SK-N-SH treated with all-trans-retinoic acid at 6 μM for 48 hours (cell line): ENCODE results near the gene ZPR1.
"Not testable (repeated sequence)": the region's sequence is repeated elsewhere in the genome, so short reads cannot be mapped to it uniquely, and the experiment has no call there.

Source experiments
- ATAC-seq: fragments of 200-7000 bp; cut with Tn5 transposase; 3 replicates; pipeline ENCODE4 v1.9.1; 2020; ENCODE audit warnings: mild to moderate bottlenecking, moderate library complexity
- ARNTL ChIP-seq: fragments of 450-650 bp; formaldehyde crosslinking; IDR thresholded peaks from 2 replicates; pipeline ENCODE4 v1.5.0; 2020; ENCODE audit warnings: low read depth, mild to moderate bottlenecking, moderate library complexity, borderline replicate concordance
- CSDC2 ChIP-seq: fragments of 250-450 bp; sonication (Bioruptor Pico); IDR thresholded peaks from 2 replicates; pipeline ENCODE4 v1.5.0; 2020; ENCODE audit warnings: mild to moderate bottlenecking, moderate library complexity
- ESRRG ChIP-seq: fragments of 250-450 bp; sonication (Bioruptor Pico); IDR thresholded peaks from 2 replicates; pipeline ENCODE4 v1.6.1; 2021; ENCODE audit warnings: mild to moderate bottlenecking
- GLIS3 ChIP-seq: fragments of 250-450 bp; sonication (Bioruptor Pico); IDR thresholded peaks from 2 replicates; pipeline ENCODE4 v1.5.0; 2020; ENCODE audit warnings: mild to moderate bottlenecking, moderate library complexity
- ISL1 ChIP-seq: fragments of 250-450 bp; sonication (Bioruptor Pico); IDR thresholded peaks from 2 replicates; pipeline ENCODE4 v2.1.2; 2022; ENCODE audit warnings: mild to moderate bottlenecking, moderate library complexity
- OSR1 ChIP-seq: fragments of 250-450 bp; sonication (Bioruptor Pico); IDR thresholded peaks from 2 replicates; pipeline ENCODE4 v1.8.0; 2022; ENCODE audit warnings: moderate library complexity, mild to moderate bottlenecking, inconsistent platforms
- PATZ1 ChIP-seq: fragments of 250-450 bp; sonication (Bioruptor Pico); IDR thresholded peaks from 2 replicates; pipeline ENCODE4 v1.8.0; 2020; ENCODE audit warnings: mild to moderate bottlenecking, moderate library complexity, borderline replicate concordance
- POU6F1 ChIP-seq: fragments of 250-450 bp; sonication (Bioruptor Pico); IDR thresholded peaks from 2 replicates; pipeline ENCODE4 v1.8.0; 2021; ENCODE audit warnings: low read depth, mild to moderate bottlenecking, moderate library complexity, borderline replicate concordance
- PPARA ChIP-seq: fragments of 250-450 bp; sonication (Bioruptor Pico); IDR thresholded peaks from 2 replicates; pipeline ENCODE4 v1.5.0; 2020; ENCODE audit warnings: mild to moderate bottlenecking, borderline replicate concordance
- SNAI2 ChIP-seq: fragments of 250-450 bp; sonication (Bioruptor Pico); IDR thresholded peaks from 2 replicates; pipeline ENCODE4 v1.5.0; 2020; ENCODE audit warnings: mild to moderate bottlenecking, moderate library complexity
- TCF4 ChIP-seq: fragments of 250-450 bp; sonication (Bioruptor Pico); IDR thresholded peaks from 2 replicates; pipeline ENCODE4 v1.8.0; 2021; ENCODE audit warnings: mild to moderate bottlenecking, moderate library complexity, borderline replicate concordance
- ZC3H10 ChIP-seq: fragments of 250-450 bp; sonication (Bioruptor Pico); IDR thresholded peaks from 2 replicates; pipeline ENCODE4 v1.5.1; 2021; ENCODE audit warnings: mild to moderate bottlenecking, moderate library complexity
- ZFP3 ChIP-seq: fragments of 250-450 bp; sonication (Bioruptor Pico); IDR thresholded peaks from 2 replicates; pipeline ENCODE4 v1.5.0; 2020; ENCODE audit warnings: mild to moderate bottlenecking, moderate library complexity
- ZFP30 ChIP-seq: fragments of 450-650 bp; formaldehyde crosslinking; IDR thresholded peaks from 2 replicates; pipeline ENCODE4 v1.5.0; 2022; ENCODE audit warnings: mild to moderate bottlenecking, moderate library complexity
- ZNF565 ChIP-seq: fragments of 450-650 bp; formaldehyde crosslinking; conservative IDR thresholded peaks from 2 replicates; pipeline ENCODE4 v1.5.0; 2020; ENCODE audit warnings: low read depth, mild to moderate bottlenecking, moderate library complexity
- ZNF70 ChIP-seq: fragments of 450-650 bp; formaldehyde crosslinking; IDR thresholded peaks from 2 replicates; pipeline ENCODE4 v1.5.0; 2020; ENCODE audit warnings: mild to moderate bottlenecking, moderate library complexity
- ZNF8 ChIP-seq: fragments of 450-650 bp; formaldehyde crosslinking; IDR thresholded peaks from 2 replicates; pipeline ENCODE4 v1.5.0; 2020; ENCODE audit warnings: mild to moderate bottlenecking, moderate library complexity
- TF ChIP-seq, protein P1 (sequence below): fragments of 250-450 bp; sonication (Bioruptor Pico); IDR thresholded peaks from 2 replicates; pipeline ENCODE4 v1.5.1; 2020; ENCODE audit warnings: low read depth, mild to moderate bottlenecking, moderate library complexity
- TF ChIP-seq, protein P2 (sequence below): fragments of 250-450 bp; sonication (Bioruptor Pico); IDR thresholded peaks from 2 replicates; pipeline ENCODE4 v1.5.0; 2020; ENCODE audit warnings: mild to moderate bottlenecking, moderate library complexity

The ZPR1 gene

DNA sequence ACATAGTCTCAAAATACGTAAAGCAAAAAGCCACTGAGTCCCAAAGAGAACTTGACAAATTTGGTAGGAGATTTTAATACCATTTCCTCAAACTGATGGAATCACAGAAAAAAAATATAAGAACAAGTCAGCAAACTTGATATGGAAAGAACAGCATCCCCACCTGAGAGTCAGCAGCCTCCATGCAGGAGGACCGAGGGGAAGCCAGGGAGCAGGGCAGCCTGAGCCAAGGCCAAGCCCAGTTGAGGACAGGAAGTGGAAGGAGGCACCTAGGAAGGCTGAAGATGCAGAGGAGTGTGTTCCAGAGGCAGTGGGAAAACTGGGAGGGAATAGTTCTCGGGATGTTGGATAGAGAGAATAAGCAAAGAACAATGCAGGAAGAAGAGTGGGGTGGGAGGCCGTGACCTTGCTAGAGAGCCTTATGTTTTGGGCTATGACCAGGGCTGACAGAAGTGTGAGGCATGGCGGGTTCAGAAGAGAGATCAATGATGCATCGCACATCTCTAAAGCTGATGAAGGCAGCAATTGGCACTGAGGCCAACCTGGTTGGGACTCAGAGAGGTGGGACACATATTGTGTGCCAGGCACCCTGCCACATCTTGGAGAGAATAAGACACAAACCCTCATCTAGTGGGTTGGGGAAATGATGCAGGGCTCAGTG is 19.9 kb upstream of the ZPR1 start (continued):
- TF ChIP-seq PATZ1 (CRISPR knock-in tag) = no peak
- TF ChIP-seq, protein P1, sequence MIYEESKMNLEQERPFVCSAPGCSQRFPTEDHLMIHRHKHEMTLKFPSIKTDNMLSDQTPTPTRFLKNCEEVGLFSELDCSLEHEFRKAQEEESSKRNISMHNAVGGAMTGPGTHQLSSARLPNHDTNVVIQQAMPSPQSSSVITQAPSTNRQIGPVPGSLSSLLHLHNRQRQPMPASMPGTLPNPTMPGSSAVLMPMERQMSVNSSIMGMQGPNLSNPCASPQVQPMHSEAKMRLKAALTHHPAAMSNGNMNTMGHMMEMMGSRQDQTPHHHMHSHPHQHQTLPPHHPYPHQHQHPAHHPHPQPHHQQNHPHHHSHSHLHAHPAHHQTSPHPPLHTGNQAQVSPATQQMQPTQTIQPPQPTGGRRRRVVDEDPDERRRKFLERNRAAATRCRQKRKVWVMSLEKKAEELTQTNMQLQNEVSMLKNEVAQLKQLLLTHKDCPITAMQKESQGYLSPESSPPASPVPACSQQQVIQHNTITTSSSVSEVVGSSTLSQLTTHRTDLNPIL = no peak
- no peak for TF ChIP-seq ARNTL (CRISPR knock-in tag)
- no peak for TF ChIP-seq PPARA (CRISPR knock-in tag)
- TF ChIP-seq SNAI2 = no peak
- TF ChIP-seq, protein P2, sequence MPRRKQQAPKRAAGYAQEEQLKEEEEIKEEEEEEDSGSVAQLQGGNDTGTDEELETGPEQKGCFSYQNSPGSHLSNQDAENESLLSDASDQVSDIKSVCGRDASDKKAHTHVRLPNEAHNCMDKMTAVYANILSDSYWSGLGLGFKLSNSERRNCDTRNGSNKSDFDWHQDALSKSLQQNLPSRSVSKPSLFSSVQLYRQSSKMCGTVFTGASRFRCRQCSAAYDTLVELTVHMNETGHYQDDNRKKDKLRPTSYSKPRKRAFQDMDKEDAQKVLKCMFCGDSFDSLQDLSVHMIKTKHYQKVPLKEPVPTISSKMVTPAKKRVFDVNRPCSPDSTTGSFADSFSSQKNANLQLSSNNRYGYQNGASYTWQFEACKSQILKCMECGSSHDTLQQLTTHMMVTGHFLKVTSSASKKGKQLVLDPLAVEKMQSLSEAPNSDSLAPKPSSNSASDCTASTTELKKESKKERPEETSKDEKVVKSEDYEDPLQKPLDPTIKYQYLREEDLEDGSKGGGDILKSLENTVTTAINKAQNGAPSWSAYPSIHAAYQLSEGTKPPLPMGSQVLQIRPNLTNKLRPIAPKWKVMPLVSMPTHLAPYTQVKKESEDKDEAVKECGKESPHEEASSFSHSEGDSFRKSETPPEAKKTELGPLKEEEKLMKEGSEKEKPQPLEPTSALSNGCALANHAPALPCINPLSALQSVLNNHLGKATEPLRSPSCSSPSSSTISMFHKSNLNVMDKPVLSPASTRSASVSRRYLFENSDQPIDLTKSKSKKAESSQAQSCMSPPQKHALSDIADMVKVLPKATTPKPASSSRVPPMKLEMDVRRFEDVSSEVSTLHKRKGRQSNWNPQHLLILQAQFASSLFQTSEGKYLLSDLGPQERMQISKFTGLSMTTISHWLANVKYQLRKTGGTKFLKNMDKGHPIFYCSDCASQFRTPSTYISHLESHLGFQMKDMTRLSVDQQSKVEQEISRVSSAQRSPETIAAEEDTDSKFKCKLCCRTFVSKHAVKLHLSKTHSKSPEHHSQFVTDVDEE (CRISPR knock-in tag) = no peak

- no peak for ATAC-seq
- TF ChIP-seq OSR1 (CRISPR knock-in tag) = no peak
- TF ChIP-seq PATZ1 (CRISPR knock-in tag) = no peak
- no peak for TF ChIP-seq ZNF8
- no peak for TF ChIP-seq ZC3H10 (CRISPR knock-in tag)
- TF ChIP-seq ESRRG = no peak
- no peak for TF ChIP-seq CSDC2 (CRISPR knock-in tag)
- no peak for TF ChIP-seq PPARA (CRISPR knock-in tag)
- TF ChIP-seq GLIS3 (CRISPR knock-in tag) = no peak
- TF ChIP-seq POU6F1 (CRISPR knock-in tag) = no peak
- TF ChIP-seq ZFP30 (CRISPR knock-in tag) = no peak
Measured at GRCh38 chr11:116804001-116804400, 16.2 kb upstream of the ZPR1 start.

DNA sequence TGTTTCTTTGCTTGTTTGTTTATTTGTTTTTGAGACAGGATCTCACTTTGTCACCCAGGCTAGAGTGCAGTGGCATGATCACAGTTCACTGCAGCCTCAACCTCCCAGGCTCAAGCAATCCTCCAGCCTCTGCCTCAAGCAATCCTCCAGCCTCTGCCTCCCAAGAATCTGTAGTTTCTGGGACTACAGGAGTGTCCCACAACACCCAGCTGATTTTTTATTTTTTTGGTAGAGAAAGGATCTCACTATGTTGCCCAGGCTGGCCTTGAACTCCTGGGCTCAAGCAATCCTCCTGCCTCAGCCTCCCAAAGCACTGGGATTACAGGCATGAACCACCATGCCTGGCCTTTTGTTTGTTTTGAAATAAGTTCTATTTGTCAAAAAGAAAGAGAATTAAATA is 13.8 kb upstream of the ZPR1 start:
- not testable (repeated sequence) for ATAC-seq

GRCh38 chr11:116800610-116801009 is 12.8 kb upstream of the ZPR1 start:
- ATAC-seq = no peak
- TF ChIP-seq PATZ1 (CRISPR knock-in tag) (no peak), ZFP3 (CRISPR knock-in tag) (no peak), OSR1 (CRISPR knock-in tag) (no peak), ZC3H10 (CRISPR knock-in tag) (no peak), ZNF565 (CRISPR knock-in tag) (no peak), PPARA (CRISPR knock-in tag) (no peak), ZFP30 (CRISPR knock-in tag) (no peak), ZNF70 (CRISPR knock-in tag) (no peak), CSDC2 (CRISPR knock-in tag) (no peak), TCF4 (CRISPR knock-in tag) (no peak), ZNF8 (no peak), GLIS3 (CRISPR knock-in tag) (no peak), ISL1 (CRISPR knock-in tag) (no peak)
- TF ChIP-seq, protein P1 = no peak
- TF ChIP-seq, protein P2 (CRISPR knock-in tag) = no peak
